ENCODE results near the gene PPIL6. TPM values are rescaled to one million over a fixed set of nuclear protein-coding genes. Genes with fewer than 3 reads are reported as not detected.
A peak's percentile ranks its signal among the peaks of the same experiment; 100 is the strongest.

Gene PPIL6
- 1 to 10 TPM in 1 of 2 donors, not detected in 1; 3.1 TPM for total RNA-seq

- 0 to 1% methylated on average over 18 to 98 of the region's 102 CpGs for WGBS, 2 donors
- intact Hi-C loops (cut with DNase I): no loop called here
- H3K27me3 ChIP-seq: no peaks in the 10 kb centered on the region
- H3K27ac ChIP-seq: peak within 1 kb of the TSS; percentile 47 to 90 (median 84)
- TF ChIP-seq POLR2A (IDR thresholded peaks at IDR 0.05) (peak; percentile 41 to 66 (median 62)), CTCF (IDR thresholded peaks at IDR 0.05) (peak in 4 of 7 experiments; percentile 3 to 47 (median 26))
- peaks cover 28% of the 10 kb centered on the region for H3K4me1 ChIP-seq
- H3K4me3 ChIP-seq: peak within 1 kb of the TSS; percentile 57 to 59
- no peaks in the 10 kb centered on the region for H3K9me3 ChIP-seq
- peak; percentile 86 to 91 (median 90) for DNase-seq
- no peaks in the 10 kb centered on the region for H3K36me3 ChIP-seq (replicated peaks in 1 of 2; ENCODE audit: insufficient read depth in 1 of 2, low read depth in 2 of 2)
- peak; percentile 93 for ATAC-seq
Observed at GRCh38 chr6:109440331-109441068, at the start of gene PPIL6, which contains the start of gene SMPD2. TSS of gene PPIL6 (minus strand) at chr6:109440628. CDS start at chr6:109440590, 38 bp downstream. TSS of gene SMPD2 (plus strand) at chr6:109440724. CDS start at chr6:109441122, 398 bp downstream.

GRCh38 chr6:109488001-109488400 is 47.6 kb upstream of the PPIL6 start:
- H3K4me3 ChIP-seq: no peak overlapping the region
- ATAC-seq: no peak
- no peaks in the 10 kb centered on the region for H3K9me3 ChIP-seq
- H3K4me1 ChIP-seq: no peaks in the 10 kb centered on the region
- no peak overlapping the region for H3K27ac ChIP-seq
- intact Hi-C loops (cut with DNase I): no loop called here
- no peak for TF ChIP-seq CTCF (IDR thresholded peaks at IDR 0.05)
- no peak for TF ChIP-seq POLR2A (IDR thresholded peaks at IDR 0.05)
- H3K27me3 ChIP-seq: no peaks in the 10 kb centered on the region
- H3K36me3 ChIP-seq (replicated peaks in 1 of 2; ENCODE audit: insufficient read depth in 1 of 2, low read depth in 2 of 2): no peaks in the 10 kb centered on the region
- no peak for DNase-seq

GRCh38 chr6:109486068-109486467 is 45.6 kb upstream of the PPIL6 start:
- 81 to 87% methylated on average over 1 of the region's 1 CpG for WGBS, 2 donors
- Histone ChIP-seq H3K27me3 (no peaks in the 10 kb centered on the region), H3K4me1 (peaks cover 15% of the 10 kb centered on the region), H3K9me3 (no peaks in the 10 kb centered on the region), H3K27ac (no peak overlapping the region), H3K4me3 (no peak overlapping the region), H3K36me3 (replicated peaks in 1 of 2; ENCODE audit: insufficient read depth in 1 of 2, low read depth in 2 of 2) (peaks cover 0 to 2% of the 10 kb centered on the region in 2 donors)
- intact Hi-C loops (cut with DNase I): no loop called here
- no peak for ATAC-seq
- DNase-seq: no peak
- TF ChIP-seq CTCF (IDR thresholded peaks at IDR 0.05): no peak

GRCh38 chr6:109485266-109485935 is 45.0 kb upstream of the PPIL6 start:
- Histone ChIP-seq H3K36me3 (replicated peaks in 1 of 2; ENCODE audit: insufficient read depth in 1 of 2, low read depth in 2 of 2) (peaks cover 0 to 2% of the 10 kb centered on the region in 2 donors), H3K27me3 (no peaks in the 10 kb centered on the region), H3K4me1 (peaks cover 21% of the 10 kb centered on the region), H3K4me3 (no peak overlapping the region), H3K27ac (no peak overlapping the region), H3K9me3 (no peaks in the 10 kb centered on the region)
- TF ChIP-seq CTCF (IDR thresholded peaks at IDR 0.05) (no peak), POLR2A (IDR thresholded peaks at IDR 0.05) (no peak)
- DNase-seq (no peak), ATAC-seq (no peak)
- intact Hi-C loops (cut with DNase I): no loop called here
- WGBS, 2 donors: 74 to 82% methylated on average over 3 of the region's 3 CpGs

Measured in body of pancreas (tissue), 4 donors.